ENCODE results near the gene UBE2B.

Gene UBE2B

GRCh38 chr5:134437340-134437846 is 66.0 kb downstream of the UBE2B start:
- H3K4me2 ChIP-seq (ENCODE audit: insufficient read depth, low read length) = no peak overlapping the region
- DNase-seq = no peak
- no peak overlapping the region for H3K4me3 ChIP-seq (ENCODE audit: low read depth in 1 of 2, low read length in 2 of 2)

GRCh38 chr5:134437847-134438581 is 66.6 kb downstream of the UBE2B start:
- H2AFZ ChIP-seq (ENCODE audit: low read depth, low read length) = no peak overlapping the region
- ATAC-seq (ENCODE audit: insufficient read depth, low read depth) = no peak
- no peaks in the 10 kb centered on the region for H3K9me3 ChIP-seq (ENCODE audit: insufficient read depth, low read length, severe bottlenecking)
- H3K79me2 ChIP-seq (ENCODE audit: insufficient read depth, low read length) = no peaks in the 10 kb centered on the region
- no peak for DNase-seq
- H3K9ac ChIP-seq (ENCODE audit: low read depth, low read length) = no peak overlapping the region
- no peaks in the 10 kb centered on the region for H3K36me3 ChIP-seq (ENCODE audit: insufficient read depth, low read length)
- no peak overlapping the region for H3K27ac ChIP-seq (ENCODE audit: low read length)
- H4K20me1 ChIP-seq (ENCODE audit: insufficient read depth, low read length) = no peaks in the 10 kb centered on the region
- H3K4me2 ChIP-seq (ENCODE audit: insufficient read depth, low read length) = no peak overlapping the region
- no peak overlapping the region for H3K4me3 ChIP-seq (ENCODE audit: low read depth in 1 of 2, low read length in 2 of 2)
- no peaks in the 10 kb centered on the region for H3K27me3 ChIP-seq (ENCODE audit: insufficient read depth, low read length, poor library complexity)
- TF ChIP-seq CTCF (IDR thresholded peaks at IDR 0.05; ENCODE audit: borderline replicate concordance, extremely low read depth, low read length, poor library complexity, severe bottlenecking) = no peak
- TF ChIP-seq EZH2 (IDR thresholded peaks at IDR 0.05; ENCODE audit: borderline replicate concordance, low read depth, low read length, severe bottlenecking) = no peak
- H3K4me1 ChIP-seq (ENCODE audit: insufficient read depth, low read length) = no peaks in the 10 kb centered on the region

More at GRCh38 chr5:134437340-134437846, 66.0 kb downstream of the UBE2B start:
- no peaks in the 10 kb centered on the region for H3K9me3 ChIP-seq (ENCODE audit: insufficient read depth, low read length, severe bottlenecking)
- H3K79me2 ChIP-seq (ENCODE audit: insufficient read depth, low read length) = no peaks in the 10 kb centered on the region
- ATAC-seq (ENCODE audit: insufficient read depth, low read depth) = no peak
- TF ChIP-seq EZH2 (IDR thresholded peaks at IDR 0.05; ENCODE audit: borderline replicate concordance, low read depth, low read length, severe bottlenecking) = no peak
- no peak for TF ChIP-seq CTCF (IDR thresholded peaks at IDR 0.05; ENCODE audit: borderline replicate concordance, extremely low read depth, low read length, poor library complexity, severe bottlenecking)
- no peaks in the 10 kb centered on the region for H3K4me1 ChIP-seq (ENCODE audit: insufficient read depth, low read length)
- H3K27me3 ChIP-seq (ENCODE audit: insufficient read depth, low read length, poor library complexity) = no peaks in the 10 kb centered on the region
- H3K36me3 ChIP-seq (ENCODE audit: insufficient read depth, low read length) = no peaks in the 10 kb centered on the region
- no peak overlapping the region for H2AFZ ChIP-seq (ENCODE audit: low read depth, low read length)
- no peak overlapping the region for H3K27ac ChIP-seq (ENCODE audit: low read length)
- H4K20me1 ChIP-seq (ENCODE audit: insufficient read depth, low read length) = no peaks in the 10 kb centered on the region
- H3K9ac ChIP-seq (ENCODE audit: low read depth, low read length) = no peak overlapping the region

- Histone ChIP-seq H3K27me3 (ENCODE audit: insufficient read depth, low read length, poor library complexity) (no peaks in the 10 kb centered on the region), H3K9ac (ENCODE audit: low read depth, low read length) (no peak overlapping the region), H3K4me3 (ENCODE audit: low read depth in 1 of 2, low read length in 2 of 2) (no peak overlapping the region), H4K20me1 (ENCODE audit: insufficient read depth, low read length) (no peaks in the 10 kb centered on the region), H3K27ac (ENCODE audit: low read length) (no peak overlapping the region), H3K79me2 (ENCODE audit: insufficient read depth, low read length) (no peaks in the 10 kb centered on the region), H3K36me3 (ENCODE audit: insufficient read depth, low read length) (no peaks in the 10 kb centered on the region), H3K4me2 (ENCODE audit: insufficient read depth, low read length) (no peak overlapping the region), H3K9me3 (ENCODE audit: insufficient read depth, low read length, severe bottlenecking) (no peaks in the 10 kb centered on the region), H2AFZ (ENCODE audit: low read depth, low read length) (no peak overlapping the region), H3K4me1 (ENCODE audit: insufficient read depth, low read length) (no peaks in the 10 kb centered on the region)
- no peak for DNase-seq
- no peak for ATAC-seq (ENCODE audit: insufficient read depth, low read depth)
- TF ChIP-seq EZH2 (IDR thresholded peaks at IDR 0.05; ENCODE audit: borderline replicate concordance, low read depth, low read length, severe bottlenecking) = no peak
- no peak for TF ChIP-seq CTCF (IDR thresholded peaks at IDR 0.05; ENCODE audit: borderline replicate concordance, extremely low read depth, low read length, poor library complexity, severe bottlenecking)
These were observed 67.4 kb downstream of the UBE2B start for GRCh38 chr5:134438721-134439123.

Measured in DND-41 (cell line).